HG03196 (cell line): Measurements from ENCODE around the gene PHOX2B.
"Not testable (repeated sequence)": the region's sequence is repeated elsewhere in the genome, so short reads cannot be mapped to it uniquely, and the experiment has no call there.

ENCODE experiments used
- ATAC-seq: cut with Tn5 transposase; IDR thresholded peaks from one replicate; pipeline ENCODE4 v1.9.1; 2021; ENCODE audit not compliant: unreplicated experiment

The PHOX2B gene

GRCh38 chr4:41714364-41715000 lies 34.0 kb downstream of the PHOX2B start:
- no peak for ATAC-seq

DNA sequence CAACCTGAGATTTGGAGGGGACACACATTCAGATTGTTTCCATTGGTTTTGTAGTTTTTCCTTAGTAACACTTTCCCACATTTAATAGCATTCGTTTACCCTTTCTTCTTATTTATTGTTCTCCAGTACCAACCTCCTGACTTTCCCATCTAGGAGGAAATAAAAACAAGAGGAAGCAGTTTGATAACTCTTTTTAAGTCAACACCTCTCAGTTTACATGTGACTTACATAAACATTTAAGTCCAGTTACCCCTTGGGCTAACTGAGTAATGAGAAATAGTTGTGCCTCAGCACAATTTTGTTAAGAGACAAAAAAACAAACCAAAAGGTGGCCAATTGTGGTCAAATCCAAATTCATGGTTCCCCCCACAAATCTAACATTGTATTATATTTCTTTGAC lies 34.8 kb downstream of the PHOX2B start:
- no peak for ATAC-seq

DNA sequence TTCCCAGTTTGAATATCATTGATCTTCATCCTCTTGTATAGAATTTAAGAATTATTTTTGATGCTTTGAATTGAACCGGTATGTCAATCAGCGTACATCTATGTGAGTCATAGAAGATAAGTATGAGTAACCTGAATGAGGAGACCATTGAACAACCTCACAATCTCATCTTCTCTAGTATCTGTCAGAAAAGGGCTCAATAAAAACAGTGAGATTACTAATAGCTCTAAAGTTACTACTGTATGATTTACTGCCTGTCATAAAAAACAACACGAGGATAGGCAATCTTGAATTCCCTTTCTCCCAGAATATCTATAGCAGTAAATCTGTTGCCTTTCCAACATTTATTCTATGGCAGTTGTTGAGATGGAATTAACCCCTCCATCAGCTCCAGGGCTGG lies 36.1 kb downstream of the PHOX2B start:
- ATAC-seq, result no peak

- ATAC-seq, result not testable (repeated sequence)
Observed at GRCh38 chr4:41711654-41712053, 36.9 kb downstream of the PHOX2B start.

DNA sequence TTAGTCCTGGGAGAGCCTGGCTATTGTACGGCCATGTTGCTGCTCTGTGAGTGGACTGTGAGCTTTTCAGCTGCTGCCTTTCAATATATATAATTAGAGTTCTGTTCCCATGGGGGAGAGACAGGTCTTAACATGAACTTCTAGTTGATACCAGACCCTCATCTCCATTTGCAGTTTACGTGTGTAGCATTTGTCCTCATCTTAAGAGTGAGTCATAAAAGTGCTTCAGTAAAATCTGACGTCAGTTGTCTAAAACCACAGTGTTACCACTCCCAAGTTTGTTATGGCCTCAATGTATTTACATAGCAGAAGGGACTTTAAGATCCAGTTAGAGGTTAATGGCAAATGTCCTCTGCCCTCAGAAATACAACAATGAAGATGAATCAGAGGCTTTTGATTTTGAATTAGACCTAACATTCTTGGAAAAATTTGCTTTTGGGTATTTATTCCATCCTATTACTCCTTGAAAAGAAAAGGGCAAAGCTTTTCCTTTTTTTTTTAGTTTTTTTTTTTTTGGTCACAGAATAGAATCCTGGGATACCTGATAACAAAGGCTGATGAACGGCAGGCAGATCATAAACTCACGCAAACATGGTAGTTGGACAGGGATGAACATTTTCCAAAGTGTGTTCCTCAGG lies 38.6 kb downstream of the PHOX2B start:
- no peak for ATAC-seq

GRCh38 chr4:41703785-41704184 lies 44.7 kb downstream of the PHOX2B start:
- no peak for ATAC-seq

DNA sequence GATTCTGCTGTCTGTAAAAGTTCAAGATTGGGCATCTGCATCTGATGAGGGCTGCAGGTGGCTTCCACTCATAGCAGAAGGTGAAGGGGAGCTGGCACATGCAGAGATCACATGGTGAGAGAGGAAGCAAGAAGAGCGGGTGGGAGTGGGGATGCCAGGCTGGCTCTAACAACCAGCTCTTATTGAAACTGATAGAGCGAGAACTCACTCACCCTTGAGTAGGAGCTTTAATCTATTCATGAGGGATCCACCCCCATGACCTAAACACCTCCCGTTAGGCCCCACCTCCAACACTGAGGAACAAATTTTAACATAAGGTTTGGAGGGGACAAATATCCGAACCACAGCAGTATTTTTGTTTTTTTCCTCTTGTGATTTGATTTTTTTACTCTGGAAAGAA lies 45.8 kb downstream of the PHOX2B start:
- no peak for ATAC-seq

- ATAC-seq, result no peak
Observed at GRCh38 chr4:41701983-41702382, 46.5 kb downstream of the PHOX2B start.

- no peak for ATAC-seq
Observed at GRCh38 chr4:41696763-41697162, 51.8 kb downstream of the PHOX2B start.

DNA sequence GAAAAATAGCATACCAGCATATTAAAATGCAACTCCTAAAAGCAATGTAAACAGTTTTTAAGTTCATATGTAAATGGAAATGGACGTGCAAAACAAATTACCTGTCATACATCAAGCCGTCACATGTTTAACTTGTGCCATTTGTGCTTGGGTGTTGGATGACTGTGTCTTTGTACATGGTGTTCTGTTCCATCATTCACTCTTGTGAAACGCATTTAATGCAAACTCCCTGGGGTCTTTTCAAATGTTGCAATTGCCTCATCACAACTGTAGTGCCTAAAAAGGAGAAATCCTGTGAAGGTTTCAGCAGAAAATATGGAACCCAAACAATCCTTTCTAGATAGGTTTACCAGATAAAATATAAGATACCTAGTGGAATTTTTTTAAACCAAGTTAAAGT lies 52.4 kb downstream of the PHOX2B start:
- no peak for ATAC-seq
